ENCODE data around the gene OTOG.

DNA sequence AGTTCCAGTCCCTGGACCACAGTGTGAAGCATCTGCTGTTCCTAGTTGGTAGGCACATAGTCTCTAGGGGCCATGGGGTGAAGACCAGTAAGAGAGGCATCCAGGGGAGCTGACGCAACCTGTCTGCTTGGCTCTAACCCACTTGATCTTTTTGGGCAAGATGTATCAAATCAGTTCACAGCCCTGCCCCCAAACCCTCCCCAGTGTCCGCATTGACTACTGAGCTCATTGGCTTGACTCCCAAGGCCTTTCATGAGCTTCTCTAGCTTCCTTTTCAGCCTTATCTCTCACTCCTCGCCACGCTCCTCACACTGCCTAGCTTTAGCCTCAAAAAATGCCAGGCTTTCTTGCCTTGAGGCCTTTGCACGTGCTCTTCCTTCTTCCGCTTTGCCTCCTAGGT, 40.7 kb upstream of the OTOG start:
- TF ChIP-seq POLR2A (IDR thresholded peaks at IDR 0.05) = no peak
- TF ChIP-seq, protein P1, sequence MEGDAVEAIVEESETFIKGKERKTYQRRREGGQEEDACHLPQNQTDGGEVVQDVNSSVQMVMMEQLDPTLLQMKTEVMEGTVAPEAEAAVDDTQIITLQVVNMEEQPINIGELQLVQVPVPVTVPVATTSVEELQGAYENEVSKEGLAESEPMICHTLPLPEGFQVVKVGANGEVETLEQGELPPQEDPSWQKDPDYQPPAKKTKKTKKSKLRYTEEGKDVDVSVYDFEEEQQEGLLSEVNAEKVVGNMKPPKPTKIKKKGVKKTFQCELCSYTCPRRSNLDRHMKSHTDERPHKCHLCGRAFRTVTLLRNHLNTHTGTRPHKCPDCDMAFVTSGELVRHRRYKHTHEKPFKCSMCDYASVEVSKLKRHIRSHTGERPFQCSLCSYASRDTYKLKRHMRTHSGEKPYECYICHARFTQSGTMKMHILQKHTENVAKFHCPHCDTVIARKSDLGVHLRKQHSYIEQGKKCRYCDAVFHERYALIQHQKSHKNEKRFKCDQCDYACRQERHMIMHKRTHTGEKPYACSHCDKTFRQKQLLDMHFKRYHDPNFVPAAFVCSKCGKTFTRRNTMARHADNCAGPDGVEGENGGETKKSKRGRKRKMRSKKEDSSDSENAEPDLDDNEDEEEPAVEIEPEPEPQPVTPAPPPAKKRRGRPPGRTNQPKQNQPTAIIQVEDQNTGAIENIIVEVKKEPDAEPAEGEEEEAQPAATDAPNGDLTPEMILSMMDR (IDR thresholded peaks at IDR 0.05) = no peak
